ENCODE measurements around the gene REC8. TPM values are rescaled to one million over a fixed set of nuclear protein-coding genes. Genes with fewer than 3 reads are reported as not detected.
A peak's percentile ranks its signal among the peaks of the same experiment; 100 is the strongest.

Gene REC8
- total and polyA plus RNA-seq, 2 of the 13 experiments (the other 11 are each of a cell fraction or from before 2014, with no cell fraction given): 3.4 to 14.7 TPM

GRCh38 chr14:24130717-24131548, 40.9 kb upstream of the REC8 start (continued):
- no peak for TF ChIP-seq ZNF784 (CRISPR knock-in tag; IDR thresholded peaks at IDR 0.05; ENCODE audit: borderline replicate concordance)
- TF ChIP-seq FIP1L1 (IDR thresholded peaks at IDR 0.05; ENCODE audit: borderline replicate concordance, insufficient read depth, low read depth, low read length): no peak
- peak; percentile 14; the same call in 1 of the 2 replicates for TF ChIP-seq MLX (CRISPR knock-in tag; IDR thresholded peaks at IDR 0.05)
- peak; percentile 48; the same call in 1 of the 2 replicates for TF ChIP-seq ZNF768 (CRISPR knock-in tag; IDR thresholded peaks at IDR 0.05)
- TF ChIP-seq NFKBIZ (CRISPR knock-in tag; IDR thresholded peaks at IDR 0.05): no peak
- TF ChIP-seq ZBTB49 (CRISPR knock-in tag; IDR thresholded peaks at IDR 0.05; ENCODE audit: borderline replicate concordance): no peak
- TF ChIP-seq ZBTB4 (CRISPR knock-in tag; IDR thresholded peaks at IDR 0.05; ENCODE audit: borderline replicate concordance): no peak
- TF ChIP-seq ZNF75D (CRISPR knock-in tag; IDR thresholded peaks at IDR 0.05; ENCODE audit: borderline replicate concordance): no peak
- no peak for TF ChIP-seq THAP8 (CRISPR knock-in tag; IDR thresholded peaks at IDR 0.05; ENCODE audit: borderline replicate concordance)
- TF ChIP-seq CREM (IDR thresholded peaks at IDR 0.05): peak; percentile 37; the same call in 1 of the 2 replicates
- no peak for TF ChIP-seq CREM (CRISPR knock-in tag; IDR thresholded peaks at IDR 0.05)
- no peak for TF ChIP-seq PHF5A (CRISPR knock-in tag; IDR thresholded peaks at IDR 0.05; ENCODE audit: low read depth, unreplicated experiment)
- TF ChIP-seq MXD1 (CRISPR knock-in tag; IDR thresholded peaks at IDR 0.05): no peak
- TF ChIP-seq ZMYM2 (CRISPR knock-in tag; IDR thresholded peaks at IDR 0.05): 0 out of 2 replicates have a peak, but pooled peaks have one; percentile 31
- TF ChIP-seq ZNF350 (CRISPR knock-in tag; IDR thresholded peaks at IDR 0.05; ENCODE audit: borderline replicate concordance, low read depth): no peak; the same call in 1 of the 2 replicates
- TF ChIP-seq ZNF557 (CRISPR knock-in tag; IDR thresholded peaks at IDR 0.05): no peak
- TF ChIP-seq ZNF441 (CRISPR knock-in tag; IDR thresholded peaks at IDR 0.05; ENCODE audit: borderline replicate concordance): peak; percentile 82
- TF ChIP-seq ZSCAN20 (CRISPR knock-in tag; IDR thresholded peaks at IDR 0.05; ENCODE audit: borderline replicate concordance): no peak
- no peak; the same call in 1 of the 2 replicates for TF ChIP-seq ZBTB3 (CRISPR knock-in tag; IDR thresholded peaks at IDR 0.05; ENCODE audit: borderline replicate concordance, low read depth)
- peak; percentile 79 for TF ChIP-seq KAT8 (CRISPR knock-in tag; IDR thresholded peaks at IDR 0.05)

Measured in HepG2 (cell line).